Measurements from ENCODE around the gene PAPPA. TPM values are rescaled to one million over a fixed set of nuclear protein-coding genes. Genes with fewer than 3 reads are reported as not detected.

PAPPA gene
- total RNA-seq, 1 donor from 2014 or later = 0.15 TPM

DNA sequence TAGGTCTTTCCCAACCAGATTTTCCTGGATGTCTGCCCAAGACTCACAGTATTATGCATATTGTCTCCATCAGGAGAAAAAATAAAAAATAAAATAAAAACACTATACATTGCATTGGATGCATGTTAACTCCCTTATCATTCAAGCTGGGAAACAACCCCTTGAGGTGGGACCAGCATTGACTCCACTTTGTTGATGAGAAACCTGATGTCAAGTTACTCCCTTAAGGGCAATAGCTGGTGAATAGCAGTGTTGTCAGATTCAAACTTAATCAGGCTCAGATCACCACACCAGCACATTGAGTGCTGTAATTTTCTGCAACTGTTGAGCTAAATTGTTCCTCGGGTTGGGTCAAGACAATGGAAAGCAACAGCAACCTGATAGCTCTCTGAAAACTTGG, 269.6 kb downstream of the PAPPA start:
- no peaks in the 10 kb centered on the region for H3K9me3 Mint-ChIP-seq
- H3K36me3 Mint-ChIP-seq = peaks cover 2% of the 10 kb centered on the region
- H3K27ac ChIP-seq = no peak overlapping the region
- H3F3A ChIP-seq (ENCODE audit: low read depth) = no peaks in the 10 kb centered on the region
- H3K79me2 ChIP-seq (ENCODE audit: low read depth) = no peaks in the 10 kb centered on the region
- no peaks in the 10 kb centered on the region for H3K27me3 ChIP-seq
- H3K9ac ChIP-seq = no peak overlapping the region
- H4K20me1 ChIP-seq (ENCODE audit: low read depth) = no peaks in the 10 kb centered on the region
- H3K4me3 ChIP-seq = no peak overlapping the region
- DNase-seq (ENCODE audit: low spot score) = no peak
- no peaks in the 10 kb centered on the region for H3K4me1 ChIP-seq
- H3K27me3 Mint-ChIP-seq (ENCODE audit: insufficient read depth, low read depth) = no peaks in the 10 kb centered on the region
- H3K4me3 Mint-ChIP-seq = no peak overlapping the region
- H3K9me3 ChIP-seq (ENCODE audit: low read depth) = no peaks in the 10 kb centered on the region
- TF ChIP-seq, protein P1, sequence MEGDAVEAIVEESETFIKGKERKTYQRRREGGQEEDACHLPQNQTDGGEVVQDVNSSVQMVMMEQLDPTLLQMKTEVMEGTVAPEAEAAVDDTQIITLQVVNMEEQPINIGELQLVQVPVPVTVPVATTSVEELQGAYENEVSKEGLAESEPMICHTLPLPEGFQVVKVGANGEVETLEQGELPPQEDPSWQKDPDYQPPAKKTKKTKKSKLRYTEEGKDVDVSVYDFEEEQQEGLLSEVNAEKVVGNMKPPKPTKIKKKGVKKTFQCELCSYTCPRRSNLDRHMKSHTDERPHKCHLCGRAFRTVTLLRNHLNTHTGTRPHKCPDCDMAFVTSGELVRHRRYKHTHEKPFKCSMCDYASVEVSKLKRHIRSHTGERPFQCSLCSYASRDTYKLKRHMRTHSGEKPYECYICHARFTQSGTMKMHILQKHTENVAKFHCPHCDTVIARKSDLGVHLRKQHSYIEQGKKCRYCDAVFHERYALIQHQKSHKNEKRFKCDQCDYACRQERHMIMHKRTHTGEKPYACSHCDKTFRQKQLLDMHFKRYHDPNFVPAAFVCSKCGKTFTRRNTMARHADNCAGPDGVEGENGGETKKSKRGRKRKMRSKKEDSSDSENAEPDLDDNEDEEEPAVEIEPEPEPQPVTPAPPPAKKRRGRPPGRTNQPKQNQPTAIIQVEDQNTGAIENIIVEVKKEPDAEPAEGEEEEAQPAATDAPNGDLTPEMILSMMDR (IDR thresholded peaks at IDR 0.05) = no peak
- no peak for TF ChIP-seq EZH2 (IDR thresholded peaks at IDR 0.05)
- no peak for TF ChIP-seq EZH2phosphoT487 (IDR thresholded peaks at IDR 0.05)
- H3K36me3 ChIP-seq = no peaks in the 10 kb centered on the region
- H3K4me1 Mint-ChIP-seq = no peaks in the 10 kb centered on the region
- no peak overlapping the region for H3K4me2 ChIP-seq
- no peak overlapping the region for H3K27ac Mint-ChIP-seq
- H2AFZ ChIP-seq (replicated peaks) = no peak overlapping the region

DNA sequence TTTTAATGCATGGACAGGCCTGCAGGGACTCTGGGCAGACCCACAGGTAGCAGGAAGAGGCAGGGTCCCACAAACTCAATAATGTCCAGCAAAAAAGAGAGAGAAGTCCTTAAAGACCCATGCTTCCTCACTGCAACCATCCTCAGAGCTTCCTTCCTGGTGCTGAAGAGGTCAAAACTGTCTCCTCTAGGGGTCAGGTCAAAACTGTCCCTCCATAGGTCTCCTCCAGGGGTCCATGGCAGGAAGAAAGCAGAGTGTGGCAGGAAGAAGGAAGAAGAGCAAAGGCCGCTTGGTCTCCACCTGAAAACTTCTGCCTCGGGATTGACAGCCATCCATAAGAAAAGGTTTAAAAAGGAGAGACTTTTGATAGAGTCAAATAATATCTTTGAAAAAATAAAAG, 271.7 kb downstream of the PAPPA start:
- no peaks in the 10 kb centered on the region for H3F3A ChIP-seq (ENCODE audit: low read depth)
- DNase-seq (ENCODE audit: low spot score) = no peak

DNA sequence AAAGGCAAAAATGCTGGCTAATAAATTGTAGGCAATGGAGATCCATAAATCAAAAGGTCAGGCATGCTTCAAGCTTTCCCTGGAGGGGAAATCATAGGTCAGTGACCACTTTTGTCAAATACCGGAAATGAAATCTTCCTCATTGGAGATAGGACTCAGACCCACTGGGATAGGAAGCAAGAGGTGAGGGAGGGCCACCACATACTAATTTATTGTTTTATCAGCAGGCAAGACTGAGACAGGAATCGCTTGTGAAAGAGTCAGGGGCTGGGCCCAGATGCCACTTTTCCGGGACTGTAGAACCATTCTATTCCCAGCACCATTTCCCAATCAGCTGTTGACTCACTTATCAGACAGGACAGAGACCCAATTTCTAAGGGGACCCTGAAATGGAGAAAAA, 277.3 kb downstream of the PAPPA start:
- Mint-ChIP-seq H3K36me3 (peaks cover 1% of the 10 kb centered on the region), H3K27me3 (ENCODE audit: insufficient read depth, low read depth) (no peaks in the 10 kb centered on the region), H3K4me1 (no peaks in the 10 kb centered on the region), H3K9me3 (no peaks in the 10 kb centered on the region), H3K27ac (no peak overlapping the region), H3K4me3 (no peak overlapping the region)
- H3K36me3 ChIP-seq = no peaks in the 10 kb centered on the region
- DNase-seq (ENCODE audit: low spot score) = no peak
- no peaks in the 10 kb centered on the region for H3K27me3 ChIP-seq
- no peak overlapping the region for H2AFZ ChIP-seq (replicated peaks)
- no peaks in the 10 kb centered on the region for H3K4me1 ChIP-seq
- no peak overlapping the region for H3K9ac ChIP-seq
- no peak overlapping the region for H3K4me2 ChIP-seq
- H3K4me3 ChIP-seq = no peak overlapping the region
- no peaks in the 10 kb centered on the region for H3F3A ChIP-seq (ENCODE audit: low read depth)
- no peak overlapping the region for H3K27ac ChIP-seq
- H4K20me1 ChIP-seq (ENCODE audit: low read depth) = no peaks in the 10 kb centered on the region
- H3K79me2 ChIP-seq (ENCODE audit: low read depth) = no peaks in the 10 kb centered on the region
- TF ChIP-seq EZH2phosphoT487 (IDR thresholded peaks at IDR 0.05) (no peak), EZH2 (IDR thresholded peaks at IDR 0.05) (no peak)
- TF ChIP-seq, protein P1 (IDR thresholded peaks at IDR 0.05) = no peak
- H3K9me3 ChIP-seq (ENCODE audit: low read depth) = no peaks in the 10 kb centered on the region

More for the DNA sequence above, 271.7 kb downstream of the PAPPA start:
- no peak overlapping the region for H3K4me3 ChIP-seq
- no peaks in the 10 kb centered on the region for H3K79me2 ChIP-seq (ENCODE audit: low read depth)
- H3K27me3 ChIP-seq = no peaks in the 10 kb centered on the region
- no peaks in the 10 kb centered on the region for H3K4me1 ChIP-seq
- no peak overlapping the region for H2AFZ ChIP-seq (replicated peaks)
- Mint-ChIP-seq H3K27me3 (ENCODE audit: insufficient read depth, low read depth) (no peaks in the 10 kb centered on the region), H3K27ac (no peak overlapping the region), H3K4me3 (no peak overlapping the region), H3K4me1 (no peaks in the 10 kb centered on the region), H3K36me3 (peaks cover 3% of the 10 kb centered on the region), H3K9me3 (no peaks in the 10 kb centered on the region)
- no peak overlapping the region for H3K9ac ChIP-seq
- H3K9me3 ChIP-seq (ENCODE audit: low read depth) = no peaks in the 10 kb centered on the region
- no peak overlapping the region for H3K4me2 ChIP-seq
- H3K36me3 ChIP-seq = no peaks in the 10 kb centered on the region
- TF ChIP-seq EZH2 (IDR thresholded peaks at IDR 0.05) = no peak
- TF ChIP-seq, protein P1 (IDR thresholded peaks at IDR 0.05) = no peak
- TF ChIP-seq EZH2phosphoT487 (IDR thresholded peaks at IDR 0.05) = no peak
- H4K20me1 ChIP-seq (ENCODE audit: low read depth) = no peaks in the 10 kb centered on the region
- H3K27ac ChIP-seq = no peak overlapping the region

Measured in neural progenitor cell (in vitro differentiated cells).